Astrocyte (in vitro differentiated cells and primary cell): ENCODE data around the gene MFSD11. TPM values are rescaled to one million over a fixed set of nuclear protein-coding genes. Genes with fewer than 3 reads are reported as not detected.

Experiments
- DNase-seq: peaks from one replicate; pipeline ENCODE4 v3.0.0-alpha.2; 2010; ENCODE audit warnings: low read depth
- FAIRE-seq: peaks from 2 replicates; lab custom pipeline; 2011; peaks lifted over from hg19 to GRCh38; lab: Jason Lieb, UNC
- H2AFZ ChIP-seq: 2 replicates; pipeline ENCODE4 v1.6.0; 2012; ENCODE audit warnings: low read depth, low read length, inconsistent platforms
- H3K27ac ChIP-seq: 2 replicates; pipeline ENCODE4 v1.5.1; 2011; ENCODE audit warnings: low read depth, low read length, inconsistent platforms
- H3K27me3 ChIP-seq: 2 replicates; pipeline ENCODE4 v1.6.0; 2011; ENCODE audit warnings: low read length, inconsistent platforms; ENCODE audit not compliant: insufficient read depth
- H3K36me3 ChIP-seq: 2 replicates; pipeline ENCODE4 v1.5.1; 2011; ENCODE audit warnings: low read length, inconsistent platforms; ENCODE audit not compliant: insufficient read depth
- H3K4me1 ChIP-seq: 2 replicates; pipeline ENCODE4 v1.5.1; 2011; ENCODE audit warnings: low read length, inconsistent platforms; ENCODE audit not compliant: insufficient read depth
- H3K4me2 ChIP-seq: 2 replicates; pipeline ENCODE4 v1.6.0; 2012; ENCODE audit warnings: low read length, inconsistent platforms
- H3K4me3 ChIP-seq: 2 replicates; pipeline ENCODE4 v1.5.1; 2011; ENCODE audit warnings: low read depth, mild to moderate bottlenecking, low read length, inconsistent platforms; ENCODE audit not compliant: insufficient read depth
- H3K79me2 ChIP-seq: 2 replicates; pipeline ENCODE4 v1.6.0; 2012; ENCODE audit warnings: mild to moderate bottlenecking, low read length, inconsistent platforms; ENCODE audit not compliant: insufficient read depth
- H3K9ac ChIP-seq: 2 replicates; pipeline ENCODE4 v1.6.0; 2012; ENCODE audit warnings: mild to moderate bottlenecking, low read length, inconsistent platforms
- H3K9me3 ChIP-seq: 2 replicates; pipeline ENCODE4 v1.5.1; 2012; ENCODE audit warnings: low read depth, mild to moderate bottlenecking, low read length, inconsistent platforms; ENCODE audit not compliant: insufficient read depth
- H4K20me1 ChIP-seq: 2 replicates; pipeline ENCODE4 v1.6.0; 2012; ENCODE audit warnings: low read length, inconsistent platforms; ENCODE audit not compliant: insufficient read depth
- H3K27ac Mint-ChIP-seq: one replicate; pipeline ENCODE4 v1.8.0; 2021; ENCODE audit warnings: mild to moderate bottlenecking, mixed read lengths; ENCODE audit not compliant: unreplicated experiment
- H3K27me3 Mint-ChIP-seq: one replicate; pipeline ENCODE4 v1.8.0; 2021; ENCODE audit warnings: low read depth, mixed read lengths; ENCODE audit not compliant: unreplicated experiment
- H3K36me3 Mint-ChIP-seq: one replicate; pipeline ENCODE4 v1.8.0; 2021; ENCODE audit warnings: low read depth, mixed read lengths; ENCODE audit not compliant: unreplicated experiment
- H3K4me1 Mint-ChIP-seq: one replicate; pipeline ENCODE4 v1.8.0; 2021; ENCODE audit warnings: low read depth, mixed read lengths; ENCODE audit not compliant: unreplicated experiment
- H3K4me3 Mint-ChIP-seq: one replicate; pipeline ENCODE4 v1.8.0; 2021; ENCODE audit warnings: mild to moderate bottlenecking, moderate library complexity, mixed read lengths; ENCODE audit not compliant: unreplicated experiment
- H3K9me3 Mint-ChIP-seq: one replicate; pipeline ENCODE4 v1.8.0; 2021; ENCODE audit warnings: mild to moderate bottlenecking, mixed read lengths; ENCODE audit not compliant: unreplicated experiment
- CTCF ChIP-seq: IDR thresholded peaks from 2 replicates; pipeline ENCODE4 v1.5.1; 2011; ENCODE audit warnings: low read depth, mild to moderate bottlenecking, inconsistent platforms, low read length, moderate library complexity; ENCODE audit not compliant: insufficient read depth
- EZH2 ChIP-seq: IDR thresholded peaks from 2 replicates; pipeline ENCODE4 v1.6.1; 2012; ENCODE audit warnings: mild to moderate bottlenecking, low read length, inconsistent platforms; ENCODE audit not compliant: insufficient read depth
- total RNA-seq: library from RNA; stranded (reverse); gene quantifications from 2 replicates; pipeline ENCODE4 v1.2.1, GENCODE V29; 2021

MFSD11 gene
- total RNA-seq, 1 donor from 2014 or later, result 20.9 TPM

- H3K4me1 Mint-ChIP-seq, result peaks cover 28% of the 10 kb centered on the region
- peak overlapping the region; percentile 27 for H3K27ac Mint-ChIP-seq
- peaks cover 54% of the 10 kb centered on the region for H3K79me2 ChIP-seq
- H3K4me2 ChIP-seq, result no peak overlapping the region
- H3K4me1 ChIP-seq, result peaks cover 38% of the 10 kb centered on the region
- no peaks in the 10 kb centered on the region for H3K9me3 Mint-ChIP-seq
- H3K9me3 ChIP-seq, result no peaks in the 10 kb centered on the region
- no peaks in the 10 kb centered on the region for H3K27me3 Mint-ChIP-seq
- no peak for TF ChIP-seq EZH2
- TF ChIP-seq CTCF, result no peak
- H3K36me3 Mint-ChIP-seq, result peaks cover 11% of the 10 kb centered on the region
- H3K4me3 Mint-ChIP-seq, result no peak overlapping the region
- H3K36me3 ChIP-seq, result peaks cover 31% of the 10 kb centered on the region
- H4K20me1 ChIP-seq, result peaks cover 59% of the 10 kb centered on the region
- no peak overlapping the region for H3K9ac ChIP-seq
- H3K27me3 ChIP-seq, result no peaks in the 10 kb centered on the region
- no peak overlapping the region for H2AFZ ChIP-seq
- FAIRE-seq, result no peak
- no peak for DNase-seq
- H3K27ac ChIP-seq, result no peak overlapping the region
- H3K4me3 ChIP-seq, result no peak overlapping the region
Measured at GRCh38 chr17:76714336-76714735, 23.6 kb upstream of the MFSD11 start.

GRCh38 chr17:76714822-76715495 lies 23.0 kb upstream of the MFSD11 start:
- no peak for DNase-seq
- peak overlapping the region; percentile 64 for H3K4me3 Mint-ChIP-seq

More at GRCh38 chr17:76714822-76715495, 23.0 kb upstream of the MFSD11 start:
- Mint-ChIP-seq H3K27ac (peak overlapping the region; percentile 97), H3K9me3 (no peaks in the 10 kb centered on the region), H3K36me3 (peaks cover 14% of the 10 kb centered on the region), H3K27me3 (no peaks in the 10 kb centered on the region), H3K4me1 (peaks cover 25% of the 10 kb centered on the region)
- FAIRE-seq, result no peak
- no peak for TF ChIP-seq EZH2
- TF ChIP-seq CTCF, result peak; percentile 82
- peaks cover 34% of the 10 kb centered on the region for H3K36me3 ChIP-seq
- H3K4me2 ChIP-seq, result peak overlapping the region; percentile 78
- H3K9ac ChIP-seq, result peak overlapping the region; percentile 86
- peaks cover 48% of the 10 kb centered on the region for H3K79me2 ChIP-seq
- peaks cover 60% of the 10 kb centered on the region for H4K20me1 ChIP-seq
- no peaks in the 10 kb centered on the region for H3K27me3 ChIP-seq
- H3K4me1 ChIP-seq, result peaks cover 38% of the 10 kb centered on the region
- no peak overlapping the region for H3K4me3 ChIP-seq
- H3K9me3 ChIP-seq, result no peaks in the 10 kb centered on the region
- H2AFZ ChIP-seq, result no peak overlapping the region
- H3K27ac ChIP-seq, result peak overlapping the region; percentile 99
